Progenitor cell of endocrine pancreas (in vitro differentiated cells): Measurements from ENCODE around the gene PPP1CB. TPM values are rescaled to one million over a fixed set of nuclear protein-coding genes. Genes with fewer than 3 reads are reported as not detected.

Experiments used
- DNase-seq: peaks from one replicate; pipeline ENCODE4 v3.0.0; 2021; ENCODE audit warnings: low spot score; ENCODE audit not compliant: unreplicated experiment
- H3K27ac Mint-ChIP-seq: 2 replicates; pipeline ENCODE4 v1.8.0; 2021; ENCODE audit warnings: mild to moderate bottlenecking, moderate library complexity, mixed read lengths
- H3K27me3 Mint-ChIP-seq: 2 replicates; pipeline ENCODE4 v1.8.0; 2021; ENCODE audit warnings: mixed read lengths
- H3K36me3 Mint-ChIP-seq: 2 replicates; pipeline ENCODE4 v1.8.0; 2022; ENCODE audit warnings: mixed read lengths; ENCODE audit not compliant: insufficient read depth
- H3K4me1 Mint-ChIP-seq: 2 replicates; pipeline ENCODE4 v1.8.0; 2021; ENCODE audit warnings: low read depth, mixed read lengths
- H3K4me3 Mint-ChIP-seq: 2 replicates; pipeline ENCODE4 v1.8.0; 2021; ENCODE audit warnings: low read depth, mild to moderate bottlenecking, moderate library complexity, mixed read lengths
- H3K9me3 Mint-ChIP-seq: 2 replicates; pipeline ENCODE4 v1.8.0; 2021; ENCODE audit warnings: low read depth, mixed read lengths
- total RNA-seq: library from RNA; stranded (reverse); gene quantifications from 2 replicates; pipeline ENCODE4 v1.2.1, GENCODE V29; 2021
- TF ChIP-seq, protein P1 (sequence below): fragments of 200-600 bp; sonication (generic); IDR thresholded peaks from one replicate; pipeline ENCODE4 v1.5.0; 2021; ENCODE audit warnings: antibody characterized with exemption, mild to moderate bottlenecking; ENCODE audit not compliant: unreplicated experiment

The PPP1CB gene
- total RNA-seq, 1 donor from 2014 or later, result 193 TPM

- no peaks in the 10 kb centered on the region for H3K36me3 Mint-ChIP-seq
- TF ChIP-seq, protein P1, sequence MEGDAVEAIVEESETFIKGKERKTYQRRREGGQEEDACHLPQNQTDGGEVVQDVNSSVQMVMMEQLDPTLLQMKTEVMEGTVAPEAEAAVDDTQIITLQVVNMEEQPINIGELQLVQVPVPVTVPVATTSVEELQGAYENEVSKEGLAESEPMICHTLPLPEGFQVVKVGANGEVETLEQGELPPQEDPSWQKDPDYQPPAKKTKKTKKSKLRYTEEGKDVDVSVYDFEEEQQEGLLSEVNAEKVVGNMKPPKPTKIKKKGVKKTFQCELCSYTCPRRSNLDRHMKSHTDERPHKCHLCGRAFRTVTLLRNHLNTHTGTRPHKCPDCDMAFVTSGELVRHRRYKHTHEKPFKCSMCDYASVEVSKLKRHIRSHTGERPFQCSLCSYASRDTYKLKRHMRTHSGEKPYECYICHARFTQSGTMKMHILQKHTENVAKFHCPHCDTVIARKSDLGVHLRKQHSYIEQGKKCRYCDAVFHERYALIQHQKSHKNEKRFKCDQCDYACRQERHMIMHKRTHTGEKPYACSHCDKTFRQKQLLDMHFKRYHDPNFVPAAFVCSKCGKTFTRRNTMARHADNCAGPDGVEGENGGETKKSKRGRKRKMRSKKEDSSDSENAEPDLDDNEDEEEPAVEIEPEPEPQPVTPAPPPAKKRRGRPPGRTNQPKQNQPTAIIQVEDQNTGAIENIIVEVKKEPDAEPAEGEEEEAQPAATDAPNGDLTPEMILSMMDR, result no peak
- peaks cover 40% of the 10 kb centered on the region for H3K4me1 Mint-ChIP-seq
- peak overlapping the region; percentile 39 for H3K27ac Mint-ChIP-seq
- H3K4me3 Mint-ChIP-seq, result peak overlapping the region; percentile 46
- DNase-seq, result no peak
- H3K9me3 Mint-ChIP-seq, result no peaks in the 10 kb centered on the region
- H3K27me3 Mint-ChIP-seq, result no peaks in the 10 kb centered on the region
Observed at GRCh38 chr2:28754321-28754720, 2.7 kb downstream of the PPP1CB start.

- Mint-ChIP-seq H3K4me1 (peaks cover 29% of the 10 kb centered on the region), H3K27me3 (no peaks in the 10 kb centered on the region), H3K9me3 (no peaks in the 10 kb centered on the region), H3K36me3 (no peaks in the 10 kb centered on the region), H3K4me3 (no peak overlapping the region), H3K27ac (no peak overlapping the region)
- no peak for DNase-seq
- TF ChIP-seq, protein P1, result no peak
Observed at GRCh38 chr2:28755421-28755820, 3.8 kb downstream of the PPP1CB start.

DNA sequence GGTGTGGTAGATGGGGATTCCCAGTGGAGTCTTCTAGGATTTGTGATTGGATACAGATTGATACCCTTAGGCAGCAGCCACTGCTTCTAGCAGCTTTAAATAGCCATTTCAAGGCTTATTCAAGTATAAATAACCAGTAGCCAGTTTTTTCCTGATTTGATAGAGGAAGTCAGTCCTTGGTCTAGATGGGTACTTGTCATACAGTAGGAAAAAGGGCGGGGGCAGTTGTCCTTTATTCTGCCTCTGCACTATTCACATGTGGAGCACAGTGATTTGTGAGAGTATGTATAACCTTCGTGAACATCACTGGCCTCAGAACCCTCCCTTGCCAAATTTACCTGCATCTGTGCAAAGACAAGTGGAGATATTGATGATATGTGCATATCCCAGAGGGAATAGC is 6.8 kb downstream of the PPP1CB start:
- H3K36me3 Mint-ChIP-seq, result peaks cover 3% of the 10 kb centered on the region
- peaks cover 27% of the 10 kb centered on the region for H3K4me1 Mint-ChIP-seq
- no peaks in the 10 kb centered on the region for H3K9me3 Mint-ChIP-seq
- H3K27ac Mint-ChIP-seq, result no peak overlapping the region
- no peak overlapping the region for H3K4me3 Mint-ChIP-seq
- no peaks in the 10 kb centered on the region for H3K27me3 Mint-ChIP-seq
- TF ChIP-seq, protein P1, result no peak
- no peak for DNase-seq

DNA sequence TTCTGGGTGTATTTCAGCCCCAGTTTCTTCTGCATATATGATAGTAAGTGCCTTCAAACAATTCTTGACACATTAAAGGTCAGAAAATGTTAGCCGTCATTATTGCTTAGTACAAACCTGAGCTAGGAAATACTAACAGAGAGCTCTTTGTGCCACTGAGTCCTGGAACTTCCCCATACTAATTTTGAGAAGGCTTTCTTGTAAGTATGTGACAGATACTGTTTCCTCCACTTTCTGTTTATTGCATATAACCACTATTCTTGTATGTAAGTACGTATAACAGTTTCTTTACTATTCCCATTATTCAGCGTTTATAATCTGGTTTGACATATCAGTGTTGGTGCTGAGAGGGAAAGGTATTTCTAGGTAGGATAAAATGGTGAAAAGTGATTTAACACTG is 9.8 kb downstream of the PPP1CB start:
- H3K4me3 Mint-ChIP-seq, result no peak overlapping the region
- H3K4me1 Mint-ChIP-seq, result peaks cover 21% of the 10 kb centered on the region
- no peak overlapping the region for H3K27ac Mint-ChIP-seq
- TF ChIP-seq, protein P1, result no peak
- peaks cover 4% of the 10 kb centered on the region for H3K36me3 Mint-ChIP-seq
- no peak for DNase-seq
- no peaks in the 10 kb centered on the region for H3K9me3 Mint-ChIP-seq
- H3K27me3 Mint-ChIP-seq, result no peaks in the 10 kb centered on the region

DNA sequence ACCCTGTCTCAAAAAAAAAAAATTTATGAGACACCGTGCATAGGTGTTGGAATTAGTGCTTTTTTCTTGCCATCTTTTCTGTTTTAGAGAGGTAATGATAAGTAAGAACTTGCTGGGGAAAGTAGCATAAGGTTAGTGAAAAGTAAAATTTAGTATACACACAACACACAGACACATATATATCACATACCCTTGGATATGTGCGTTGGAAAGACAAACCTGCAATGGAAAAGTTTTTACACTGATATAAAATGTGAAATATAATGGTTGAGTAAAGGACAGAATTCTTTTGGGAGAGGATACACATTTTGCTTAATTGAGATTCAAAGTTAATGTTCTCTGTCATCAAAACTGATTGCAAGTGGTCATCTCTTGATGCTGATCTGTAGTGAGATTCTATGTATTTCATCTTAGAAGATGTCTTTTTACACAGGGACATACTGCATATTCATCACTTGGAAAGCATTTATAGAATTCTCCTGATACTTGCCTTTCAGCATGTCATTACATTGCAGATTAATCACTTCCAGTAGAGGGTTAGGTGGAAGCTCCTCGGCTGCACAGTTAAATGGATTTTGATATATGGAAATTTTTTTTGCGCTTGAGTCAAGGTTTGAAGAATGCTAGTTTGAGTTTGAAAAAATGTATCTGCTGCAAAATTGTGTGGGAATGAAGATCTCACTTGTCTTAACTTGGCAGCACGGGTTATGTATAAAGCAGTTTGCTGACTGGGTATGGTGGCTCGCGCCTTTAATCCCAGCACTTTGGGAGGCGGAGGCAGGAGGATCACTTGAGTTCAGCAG is 13.5 kb downstream of the PPP1CB start:
- Mint-ChIP-seq H3K9me3 (peaks cover 11% of the 10 kb centered on the region), H3K27me3 (no peaks in the 10 kb centered on the region), H3K36me3 (peaks cover 18% of the 10 kb centered on the region), H3K27ac (peak overlapping the region; percentile 38), H3K4me3 (no peak overlapping the region), H3K4me1 (peaks cover 18% of the 10 kb centered on the region)
- TF ChIP-seq, protein P1, result no peak
- DNase-seq, result no peak
